GM18526 (cell line): ENCODE results near the gene TMEM169.

Experiments
- POLR2A ChIP-seq: IDR thresholded peaks from 3 replicates; pipeline ENCODE4 v1.6.1; 2011; ENCODE audit not compliant: insufficient read length; ENCODE audit errors: extremely low read depth

The TMEM169 gene

GRCh38 chr2:216084547-216084946 lies 2.8 kb downstream of the TMEM169 start:
- no peak for TF ChIP-seq POLR2A

GRCh38 chr2:216086207-216086893 lies 4.6 kb downstream of the TMEM169 start:
- no peak for TF ChIP-seq POLR2A

DNA sequence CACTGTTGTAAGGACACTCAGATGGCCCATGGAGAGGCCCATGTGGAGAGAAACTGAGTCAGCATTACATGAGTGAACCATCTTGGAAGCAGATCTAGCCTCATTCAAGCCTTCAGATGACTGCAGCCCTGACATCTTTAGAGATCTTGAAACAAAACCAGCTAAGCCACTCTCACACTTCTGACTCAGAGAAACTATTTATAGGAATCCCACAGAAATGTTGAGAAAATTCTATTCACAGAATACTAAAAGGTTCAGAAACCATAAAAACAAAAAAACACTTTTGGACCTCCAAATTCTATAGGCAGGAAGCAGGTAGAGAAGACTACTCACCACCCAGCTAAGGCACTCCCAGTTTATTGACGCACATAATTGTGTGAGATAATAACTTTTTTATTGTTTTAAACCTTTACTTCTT lies 8.7 kb downstream of the TMEM169 start:
- TF ChIP-seq POLR2A, result no peak

GRCh38 chr2:216092646-216093045 lies 10.9 kb downstream of the TMEM169 start:
- no peak for TF ChIP-seq POLR2A

DNA sequence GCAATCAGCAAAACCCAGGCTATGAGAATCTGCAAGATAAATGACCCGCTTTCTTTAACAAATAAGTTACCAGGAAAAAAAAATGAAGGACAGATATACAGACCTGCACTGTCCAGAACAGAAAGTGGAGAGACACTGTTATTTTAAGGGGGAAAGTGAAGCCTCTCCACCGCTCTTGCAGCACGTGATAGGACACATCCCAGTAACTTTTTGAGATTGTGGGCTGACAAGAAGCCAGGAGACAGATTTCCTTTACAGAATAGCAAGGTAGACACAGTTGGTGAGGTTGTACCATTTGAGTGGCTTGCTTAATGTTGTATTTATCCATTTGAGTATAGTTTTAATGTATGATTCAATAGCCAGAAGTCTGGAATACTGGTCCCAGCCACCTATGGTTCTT lies 13.0 kb downstream of the TMEM169 start:
- TF ChIP-seq POLR2A, result no peak

DNA sequence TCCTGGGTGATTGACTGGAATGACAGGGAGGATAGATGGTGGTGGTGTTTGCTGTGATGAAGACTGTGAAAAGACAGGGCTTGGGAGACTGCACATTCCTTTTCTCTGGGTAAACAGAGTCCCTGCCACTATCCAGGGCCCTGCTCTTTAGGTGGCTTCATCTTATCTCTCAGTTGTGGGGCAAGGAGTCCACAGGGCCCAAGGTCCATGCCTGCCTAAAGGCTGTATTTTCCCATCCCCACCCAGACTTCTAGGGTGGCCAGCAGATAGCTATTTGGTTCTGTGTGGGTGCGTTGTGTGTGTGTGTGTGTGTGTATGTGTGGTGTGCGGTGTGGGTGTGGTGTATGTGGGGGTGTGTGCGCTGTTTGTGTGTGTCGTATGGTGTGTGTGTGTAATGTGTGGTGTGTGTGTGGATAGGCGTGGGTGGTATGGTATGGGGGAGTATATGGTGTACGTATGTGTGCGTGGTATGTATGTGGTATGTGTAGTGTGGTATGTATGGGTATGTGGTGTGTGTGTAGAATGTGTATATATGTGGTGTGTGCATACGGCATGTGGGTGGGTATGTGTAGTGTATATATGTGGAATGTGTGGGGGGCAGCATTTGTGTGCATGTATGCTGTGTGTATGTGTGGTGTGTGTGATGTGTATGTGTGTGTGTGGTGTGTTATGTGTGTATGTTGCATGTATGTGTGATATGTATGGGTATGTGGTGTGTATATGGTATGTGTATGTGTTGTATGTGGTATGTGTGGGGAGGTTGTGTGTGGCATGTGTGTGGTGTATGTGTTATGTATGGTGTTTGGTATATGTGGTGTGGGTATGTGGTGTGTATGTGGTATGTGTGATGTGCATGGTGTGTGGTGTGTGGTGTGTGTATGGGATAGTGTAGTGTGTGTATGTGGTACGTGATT lies 17.0 kb downstream of the TMEM169 start:
- TF ChIP-seq POLR2A, result no peak

DNA sequence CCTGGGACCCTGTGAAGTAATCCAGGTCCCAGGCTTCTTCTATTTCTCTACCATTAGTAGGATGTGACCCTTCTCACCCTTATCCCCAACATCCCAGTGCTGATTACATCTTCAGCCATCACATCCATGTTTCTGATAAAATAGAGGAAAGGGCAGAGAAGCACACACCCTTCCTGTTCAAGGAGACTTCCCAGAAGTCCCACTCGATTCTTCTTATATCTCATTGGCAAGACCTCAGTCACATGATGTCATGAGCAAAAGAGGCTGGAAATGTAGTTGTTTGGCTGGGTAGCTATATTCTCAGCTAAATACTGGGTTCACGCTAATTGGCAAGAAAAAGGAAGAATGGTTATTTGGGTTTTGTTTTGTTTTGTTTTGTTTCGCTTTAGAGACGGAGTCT lies 19.4 kb downstream of the TMEM169 start:
- no peak for TF ChIP-seq POLR2A

GRCh38 chr2:216103213-216103612 lies 21.5 kb downstream of the TMEM169 start:
- TF ChIP-seq POLR2A, result no peak

DNA sequence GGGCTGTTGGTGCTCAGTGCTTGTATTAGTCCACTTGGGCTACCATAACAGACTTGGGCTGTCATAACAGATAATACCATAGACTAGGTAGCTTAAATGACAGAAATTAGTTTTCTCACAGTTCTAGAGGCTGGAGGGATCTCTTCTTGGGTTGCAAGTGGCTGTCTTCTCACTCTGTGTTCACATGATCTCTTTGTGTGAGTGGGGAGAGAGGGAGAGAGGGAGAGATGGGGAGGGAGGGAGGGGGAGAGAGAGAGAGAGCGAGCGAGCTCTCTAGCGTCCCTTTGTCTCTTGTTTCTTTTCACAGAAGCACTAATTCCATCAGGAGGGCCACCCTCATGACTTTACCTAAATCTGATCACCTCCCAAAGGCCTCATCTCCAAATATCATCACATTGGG lies 23.0 kb downstream of the TMEM169 start:
- TF ChIP-seq POLR2A, result no peak

- TF ChIP-seq POLR2A, result no peak
Measured at GRCh38 chr2:216107320-216107719, 25.6 kb downstream of the TMEM169 start.

DNA sequence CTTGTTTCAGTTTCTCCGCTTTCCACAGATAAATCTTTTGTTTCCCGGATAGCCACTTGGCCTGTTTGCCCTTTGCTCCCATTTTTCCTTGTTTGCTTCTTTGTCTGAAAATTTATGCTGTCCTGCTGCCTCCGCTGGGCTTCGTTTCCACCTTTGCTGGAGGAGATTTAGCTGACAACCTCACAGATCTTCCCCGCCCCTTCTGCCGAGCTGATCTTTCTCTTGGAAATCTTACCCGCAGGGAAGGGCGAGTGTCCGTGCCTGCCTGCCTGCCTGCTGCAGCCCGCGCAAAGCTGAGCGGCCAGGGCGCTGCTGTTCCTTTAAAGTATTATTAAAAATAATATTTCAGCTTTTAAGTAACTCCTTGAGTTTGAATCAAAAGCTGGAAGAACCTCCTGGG lies 26.0 kb downstream of the TMEM169 start:
- TF ChIP-seq POLR2A, result no peak

DNA sequence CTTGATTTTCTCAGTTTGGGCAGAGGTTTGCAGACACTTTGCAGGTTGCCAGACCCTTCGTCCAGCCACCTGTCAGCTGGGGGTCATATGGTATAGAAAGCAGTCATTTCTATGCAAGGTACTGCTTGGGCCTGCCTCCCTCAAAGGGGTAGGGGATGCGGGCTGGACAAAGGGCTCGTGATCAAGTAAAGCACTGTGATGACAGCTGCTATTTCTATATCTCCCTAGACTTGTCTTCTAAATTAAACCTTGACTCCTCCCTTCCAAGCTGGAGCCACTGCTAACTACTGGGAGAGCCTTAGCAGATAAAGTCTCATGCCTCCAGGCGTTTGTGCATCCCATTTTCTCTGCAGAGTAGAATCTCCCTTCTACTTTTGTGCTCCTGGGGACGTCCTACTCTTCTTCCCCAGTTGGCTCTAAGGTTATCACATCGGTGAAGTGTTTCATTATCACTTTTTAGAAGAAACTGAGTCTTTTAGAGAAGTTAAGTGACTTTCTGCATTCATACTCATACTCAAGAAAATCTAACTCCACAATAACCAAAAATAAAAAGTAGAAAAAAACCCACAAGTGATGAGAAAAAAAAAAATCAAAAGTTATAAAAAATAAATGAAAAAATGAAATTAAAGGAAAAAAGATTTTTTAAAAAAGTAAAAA lies 26.7 kb downstream of the TMEM169 start:
- no peak for TF ChIP-seq POLR2A

GRCh38 chr2:216108967-216109921 lies 27.5 kb downstream of the TMEM169 start, which contains the start of gene XRCC5:
Gene XRCC5, plus strand, starts transcription at chr2:216109348. Its CDS starts 89 bp downstream, at chr2:216109437.
- TF ChIP-seq POLR2A, result peak; percentile 74

GRCh38 chr2:216109962-216110614 lies 28.4 kb downstream of the TMEM169 start:
- TF ChIP-seq POLR2A, result no peak
